RWPE1 (cell line): ENCODE measurements around the gene OR52E1.

Experiments
- CTCF ChIA-PET: fragments of 350-600 bp; sonication (Branson Sonifier 250); formaldehyde crosslinking; extraction: SDS; loops from one replicate; lab custom pipeline; 2021; lab: Yijun Ruan, JAX
- POLR2A ChIA-PET: fragments of 400-600 bp; formaldehyde crosslinking; extraction: SDS; loops from one replicate; lab custom pipeline; 2020; ENCODE audit warnings: antibody characterized with exemption; ENCODE audit not compliant: low non-redundant PET; lab: Yijun Ruan, JAX
- DNase-seq: peaks from one replicate; pipeline ENCODE4 v3.0.0; 2012; ENCODE audit warnings: low spot score
- H3K27ac ChIP-seq: fragments of 450-650 bp; 2 replicates; pipeline ENCODE4 v1.5.1; 2017
- TF ChIP-seq, protein P1 (sequence below): fragments of 450-650 bp; conservative IDR thresholded peaks from 2 replicates; pipeline ENCODE4 v1.5.1; 2017; ENCODE audit warnings: low read depth, mild to moderate bottlenecking

Gene OR52E1

DNA sequence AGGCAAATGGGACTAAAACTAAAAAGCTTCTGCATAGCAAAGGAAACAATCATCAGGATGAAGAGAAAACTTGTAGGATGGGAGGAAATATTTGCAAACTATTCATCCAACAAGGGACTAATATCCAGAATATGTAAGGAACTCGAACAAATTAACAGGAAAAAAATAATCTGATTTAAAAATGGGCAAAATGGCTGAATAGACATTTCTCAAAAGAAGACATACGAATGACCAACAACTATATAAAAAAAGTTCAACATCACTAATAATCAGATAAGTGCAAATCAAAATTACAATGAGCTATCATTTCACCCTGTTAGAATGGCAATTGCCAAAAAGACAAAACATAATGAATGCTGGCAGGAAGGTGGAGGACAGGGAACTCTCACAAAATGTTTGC lies 12.0 kb downstream of the OR52E1 start:
- ChIA-PET POLR2A (no interaction called here), CTCF (no interaction called here)
- H3K27ac ChIP-seq = no peak overlapping the region
- TF ChIP-seq, protein P1, sequence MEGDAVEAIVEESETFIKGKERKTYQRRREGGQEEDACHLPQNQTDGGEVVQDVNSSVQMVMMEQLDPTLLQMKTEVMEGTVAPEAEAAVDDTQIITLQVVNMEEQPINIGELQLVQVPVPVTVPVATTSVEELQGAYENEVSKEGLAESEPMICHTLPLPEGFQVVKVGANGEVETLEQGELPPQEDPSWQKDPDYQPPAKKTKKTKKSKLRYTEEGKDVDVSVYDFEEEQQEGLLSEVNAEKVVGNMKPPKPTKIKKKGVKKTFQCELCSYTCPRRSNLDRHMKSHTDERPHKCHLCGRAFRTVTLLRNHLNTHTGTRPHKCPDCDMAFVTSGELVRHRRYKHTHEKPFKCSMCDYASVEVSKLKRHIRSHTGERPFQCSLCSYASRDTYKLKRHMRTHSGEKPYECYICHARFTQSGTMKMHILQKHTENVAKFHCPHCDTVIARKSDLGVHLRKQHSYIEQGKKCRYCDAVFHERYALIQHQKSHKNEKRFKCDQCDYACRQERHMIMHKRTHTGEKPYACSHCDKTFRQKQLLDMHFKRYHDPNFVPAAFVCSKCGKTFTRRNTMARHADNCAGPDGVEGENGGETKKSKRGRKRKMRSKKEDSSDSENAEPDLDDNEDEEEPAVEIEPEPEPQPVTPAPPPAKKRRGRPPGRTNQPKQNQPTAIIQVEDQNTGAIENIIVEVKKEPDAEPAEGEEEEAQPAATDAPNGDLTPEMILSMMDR = no peak
- DNase-seq = no peak

DNA sequence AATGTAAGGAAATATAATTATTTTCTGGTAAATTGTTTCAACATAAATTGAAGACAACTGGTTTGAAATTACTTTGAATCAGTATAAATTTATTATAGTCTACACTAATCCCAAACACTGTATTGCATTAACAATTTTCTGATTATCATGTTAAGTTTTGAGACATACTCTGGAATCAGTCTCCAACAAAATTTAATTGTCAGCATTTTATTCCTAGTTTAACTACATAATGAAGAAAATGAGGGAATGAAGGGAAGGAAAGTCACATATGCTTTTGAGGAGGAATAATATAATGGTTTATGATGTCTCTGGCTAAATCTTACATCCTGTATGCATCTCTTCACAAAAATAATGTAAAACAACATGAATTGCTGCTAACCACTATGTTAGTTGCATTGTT lies 14.2 kb downstream of the OR52E1 start:
- no peak overlapping the region for H3K27ac ChIP-seq
- TF ChIP-seq, protein P1 = no peak
- ChIA-PET POLR2A (no interaction called here), CTCF (no interaction called here)
- DNase-seq = no peak

DNA sequence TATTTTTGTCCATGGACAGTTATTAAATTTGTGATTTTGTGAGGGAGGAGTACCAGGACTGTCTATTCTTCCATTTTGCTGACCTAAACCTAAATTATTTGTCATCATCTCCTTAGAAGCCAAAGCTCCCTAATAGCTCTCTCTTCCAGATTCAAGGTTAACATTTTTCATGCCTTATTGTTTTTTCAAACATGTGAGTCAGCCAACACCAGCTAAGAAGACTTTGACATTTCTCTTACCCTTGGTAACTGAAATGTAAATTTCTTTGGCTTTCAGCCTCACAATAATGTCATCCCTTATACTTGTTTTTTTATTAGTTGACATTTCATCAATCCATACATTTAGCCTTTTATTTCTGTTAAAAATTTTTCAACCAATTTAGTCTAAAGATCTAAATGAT lies 19.2 kb downstream of the OR52E1 start:
- POLR2A ChIA-PET = no interaction called here
- TF ChIP-seq, protein P1 = no peak
- DNase-seq = no peak
- CTCF ChIA-PET = interaction anchor here (1.2 kb wide), 1 partner anchor 803 kb away, joined by 4 read pairs; no protein-coding TSS in a partner anchor
- H3K27ac ChIP-seq = no peak overlapping the region

DNA sequence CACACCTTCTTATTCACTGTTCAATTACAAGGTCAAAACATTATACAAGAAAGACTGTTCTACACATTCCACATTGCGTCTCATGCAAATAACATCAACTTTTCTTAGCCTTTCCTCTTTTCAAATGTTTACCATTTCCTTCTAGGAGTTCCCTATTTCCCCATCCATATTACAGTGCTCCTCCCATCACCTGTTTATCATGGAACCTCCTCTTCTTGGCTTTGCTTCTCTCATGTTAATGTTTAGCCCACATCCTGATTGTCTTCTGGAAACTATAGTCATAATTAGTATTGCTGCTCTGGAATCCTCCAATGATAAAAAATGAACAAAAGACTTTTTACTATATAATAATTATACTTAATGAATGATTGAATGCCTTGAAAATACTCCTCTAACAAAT lies 21.3 kb downstream of the OR52E1 start:
- POLR2A ChIA-PET = no interaction called here
- TF ChIP-seq, protein P1 = no peak
- CTCF ChIA-PET = interaction anchor here (0.5 kb wide), 1 partner anchor 509 kb away, joined by 3 read pairs; no protein-coding TSS in a partner anchor
- no peak overlapping the region for H3K27ac ChIP-seq
- DNase-seq = no peak

DNA sequence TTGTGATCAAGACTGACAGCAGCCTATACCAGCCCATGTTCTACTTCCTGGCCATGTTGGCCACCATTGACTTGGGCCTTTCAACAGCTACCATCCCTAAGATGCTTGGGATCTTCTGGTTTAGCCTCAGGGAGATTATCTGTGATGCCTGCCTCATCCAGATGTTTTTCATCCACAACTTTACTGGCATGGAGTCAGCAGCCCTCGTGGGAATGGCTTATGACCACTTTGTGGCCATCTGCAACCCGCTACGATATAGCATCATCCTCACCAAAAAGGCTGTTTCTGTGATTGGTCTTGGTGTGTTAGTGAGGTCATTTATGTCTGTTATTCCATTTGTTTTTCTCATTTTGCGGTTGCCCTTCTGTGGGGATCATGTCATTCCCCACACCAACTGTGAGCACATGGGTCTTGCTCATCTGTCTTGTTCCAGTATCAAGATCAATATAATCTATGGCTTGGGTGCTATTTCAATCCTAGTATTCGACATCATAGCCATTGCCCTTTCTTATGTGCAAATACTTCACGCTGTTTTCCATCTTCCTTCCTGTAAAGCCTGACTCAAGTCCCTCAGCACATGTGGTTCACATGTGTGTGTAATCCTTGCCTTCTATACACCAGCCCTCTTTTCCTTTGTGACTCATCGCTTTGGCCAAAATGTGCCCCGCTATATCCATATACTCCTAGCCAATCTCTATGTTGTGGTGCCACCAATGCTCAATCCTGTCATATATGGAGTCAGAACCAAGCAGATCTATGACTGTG lies 23.6 kb downstream of the OR52E1 start:
- no peak for DNase-seq
- TF ChIP-seq, protein P1 = no peak
- ChIA-PET CTCF (no interaction called here), POLR2A (no interaction called here)
- no peak overlapping the region for H3K27ac ChIP-seq

DNA sequence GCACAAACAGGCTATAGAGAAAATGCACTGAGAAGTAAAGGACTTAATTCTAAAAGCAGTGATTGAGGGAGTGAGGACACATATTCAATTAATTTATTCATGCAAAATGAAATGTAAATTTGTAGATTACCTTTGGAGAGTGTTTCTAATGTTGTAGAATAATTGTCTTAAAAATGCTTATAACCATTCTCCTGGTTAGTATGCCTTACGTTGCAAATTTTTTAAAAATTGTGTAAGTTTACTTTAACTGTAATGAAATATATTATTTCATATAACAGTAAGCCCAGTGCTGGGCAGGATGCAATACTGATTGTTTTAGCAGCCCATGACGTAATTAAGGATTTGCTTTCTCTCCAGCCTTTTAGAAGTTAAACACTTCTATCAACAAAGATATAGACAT lies 26.6 kb downstream of the OR52E1 start:
- no peak overlapping the region for H3K27ac ChIP-seq
- ChIA-PET CTCF (no interaction called here), POLR2A (no interaction called here)
- TF ChIP-seq, protein P1 = no peak
- no peak for DNase-seq
